GM21825 (cell line): Measurements from ENCODE around the gene PXT1.
"Not testable (repeated sequence)": the region's sequence is repeated elsewhere in the genome, so short reads cannot be mapped to it uniquely, and the experiment has no call there.

ENCODE experiments used
- ATAC-seq: cut with Tn5 transposase; IDR thresholded peaks from one replicate; pipeline ENCODE4 v1.9.1; 2021; ENCODE audit warnings: mild to moderate bottlenecking, moderate library complexity; ENCODE audit not compliant: unreplicated experiment

PXT1 gene

GRCh38 chr6:36444470-36444869, 1.8 kb upstream of the PXT1 start:
- no peak for ATAC-seq

GRCh38 chr6:36443471-36444428, 1.1 kb upstream of the PXT1 start:
- ATAC-seq = no peak

GRCh38 chr6:36442103-36442670, 467 bp downstream of the PXT1 start:
- no peak for ATAC-seq

DNA sequence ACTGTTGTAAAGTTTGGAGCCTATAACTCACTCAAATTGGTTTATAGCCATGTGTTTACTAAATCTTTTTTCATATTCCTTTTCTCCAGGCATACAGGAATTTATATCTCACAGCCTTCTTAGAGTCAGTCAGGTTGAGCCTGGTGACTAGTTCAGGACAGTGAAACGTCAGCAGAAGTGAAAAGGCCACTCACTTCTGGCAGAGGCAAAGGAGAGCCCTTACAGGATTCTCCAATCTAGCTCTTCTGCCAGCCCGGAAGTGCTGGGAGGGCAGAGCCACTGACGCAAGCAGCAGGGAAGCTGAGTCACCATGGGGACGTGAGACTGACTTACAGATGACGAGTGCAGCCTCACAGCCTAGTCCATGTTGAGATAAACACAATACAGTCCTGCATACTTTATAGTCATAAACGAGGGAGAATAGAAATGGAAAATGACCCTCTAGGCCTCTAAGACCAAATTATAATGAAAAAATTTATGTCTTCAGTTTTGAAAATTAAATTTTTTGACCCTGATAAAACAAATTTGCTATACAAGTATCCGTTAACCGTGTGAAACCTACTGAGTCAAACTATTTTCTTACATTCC, 1.3 kb downstream of the PXT1 start:
- ATAC-seq = peak; percentile 59

GRCh38 chr6:36436466-36436865, 6.2 kb downstream of the PXT1 start:
- no peak for ATAC-seq

- no peak for ATAC-seq
Observed at GRCh38 chr6:36432151-36432671, 10.4 kb downstream of the PXT1 start.

GRCh38 chr6:36431197-36431596, 11.5 kb downstream of the PXT1 start:
- ATAC-seq = no peak

- no peak for ATAC-seq
Observed at GRCh38 chr6:36430351-36430750, 12.3 kb downstream of the PXT1 start.

GRCh38 chr6:36428911-36429310, 13.7 kb downstream of the PXT1 start:
- no peak for ATAC-seq

GRCh38 chr6:36426622-36427021, 16.0 kb downstream of the PXT1 start:
- no peak for ATAC-seq

GRCh38 chr6:36423101-36423824, 19.4 kb downstream of the PXT1 start:
- ATAC-seq = peak; percentile 92

- no peak for ATAC-seq
Observed at GRCh38 chr6:36422714-36423100, 19.9 kb downstream of the PXT1 start.

DNA sequence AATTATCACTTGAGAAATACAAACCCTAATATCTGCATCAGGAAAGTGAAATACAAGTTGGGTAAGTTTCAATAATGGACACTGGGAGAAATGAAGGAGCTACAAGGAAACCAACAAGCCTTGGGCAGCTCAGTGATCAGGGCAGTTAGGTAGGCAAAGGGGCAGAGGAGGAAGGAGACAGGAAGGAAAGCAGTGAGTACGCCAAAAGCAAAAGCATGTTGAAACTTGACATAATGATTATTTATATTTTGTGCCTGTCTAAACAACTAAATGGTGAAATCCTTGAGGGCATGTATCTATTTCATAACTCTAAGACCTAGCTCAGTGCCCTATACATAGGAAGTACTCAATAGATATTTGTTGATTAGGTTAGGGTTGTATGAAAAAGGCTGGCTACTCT, 23.3 kb downstream of the PXT1 start:
- no peak for ATAC-seq

DNA sequence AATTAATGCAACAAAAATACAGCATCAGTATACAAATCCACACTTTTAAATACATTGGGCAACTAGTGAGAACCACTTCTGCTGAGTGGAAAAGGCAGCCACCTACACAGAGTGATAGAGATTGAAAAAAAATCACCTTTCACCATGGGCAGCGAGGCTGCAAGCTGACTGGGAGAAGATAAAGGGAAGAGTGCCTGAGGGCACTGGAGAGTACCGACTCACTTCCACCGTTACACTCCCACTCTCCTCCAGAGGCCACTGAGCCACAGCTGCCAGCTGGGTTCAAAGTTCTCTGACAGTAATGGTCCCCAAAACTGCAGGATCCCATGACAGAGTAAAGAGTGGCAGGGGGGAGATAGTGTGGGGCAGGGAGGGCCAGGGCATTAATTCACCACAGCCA, 24.1 kb downstream of the PXT1 start:
- no peak for ATAC-seq

DNA sequence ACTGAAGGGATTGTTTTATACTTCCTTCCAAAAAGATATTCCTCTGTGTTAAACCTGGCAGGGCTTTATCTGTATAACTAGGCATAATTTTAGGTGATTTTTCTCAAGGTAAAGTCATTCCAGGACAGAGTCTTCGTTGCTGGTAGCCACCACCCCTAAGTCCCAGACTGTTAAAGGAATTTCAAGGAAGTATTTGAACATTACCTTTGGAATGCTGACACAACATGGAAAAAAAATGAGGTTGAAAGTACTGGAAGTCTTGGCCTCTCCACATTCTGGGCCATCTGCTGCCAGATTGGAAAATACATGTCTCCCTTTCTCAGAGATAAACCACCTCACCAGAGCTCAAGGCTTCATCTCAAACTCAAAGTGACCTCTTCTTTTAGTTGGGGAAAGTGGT, 28.2 kb downstream of the PXT1 start:
- ATAC-seq = no peak

GRCh38 chr6:36413489-36414480, 28.9 kb downstream of the PXT1 start:
- no peak for ATAC-seq

GRCh38 chr6:36409718-36410117, 32.9 kb downstream of the PXT1 start:
- ATAC-seq = not testable (repeated sequence)

- no peak for ATAC-seq
Observed at GRCh38 chr6:36404164-36404563, 38.5 kb downstream of the PXT1 start.

DNA sequence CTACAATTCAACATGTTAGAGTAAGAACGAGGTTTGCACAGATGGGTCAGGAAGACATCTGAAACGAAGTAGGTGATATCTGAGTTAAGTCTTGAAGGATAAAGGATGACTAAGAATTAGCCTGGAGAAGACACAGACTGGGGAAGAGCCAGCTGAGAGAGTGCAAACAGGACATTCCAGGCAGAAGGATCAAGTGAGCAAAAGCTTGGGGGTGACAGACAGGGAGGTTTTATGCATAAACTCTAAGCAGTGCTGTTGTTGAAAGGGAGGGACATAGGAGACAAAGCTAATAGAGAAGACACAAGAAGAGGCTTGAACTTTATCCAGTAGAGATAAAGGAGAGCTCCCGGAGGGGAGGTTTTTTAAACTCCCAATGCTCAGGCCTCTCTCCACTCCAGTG, 40.2 kb downstream of the PXT1 start:
- no peak for ATAC-seq

DNA sequence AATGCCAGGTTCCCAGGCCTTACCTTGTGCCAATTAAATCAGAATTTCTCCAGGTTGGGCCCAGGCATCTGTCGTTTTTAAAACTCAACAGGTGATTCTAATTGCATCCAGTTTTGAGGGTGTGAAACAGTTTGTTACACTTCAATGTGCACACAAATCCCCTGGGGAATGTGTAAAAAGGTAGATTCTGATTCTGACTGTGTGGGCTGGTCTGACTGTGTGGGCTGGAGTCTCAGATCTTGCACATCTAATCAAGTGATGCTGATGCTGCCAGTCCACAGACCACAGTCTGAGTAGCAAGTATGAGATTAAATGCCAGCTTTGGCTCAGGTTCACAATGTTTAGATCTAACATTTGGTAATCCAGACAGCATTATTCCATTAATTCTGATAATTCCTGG, 42.7 kb downstream of the PXT1 start:
- no peak for ATAC-seq
